Chondrocyte (in vitro differentiated cells): ENCODE results near the gene BTD. TPM values are rescaled to one million over a fixed set of nuclear protein-coding genes. Genes with fewer than 3 reads are reported as not detected.

ENCODE experiments used
- DNase-seq: peaks from one replicate; pipeline ENCODE4 v3.0.0; 2021; ENCODE audit warnings: mixed read lengths, low spot score
- H3K27ac Mint-ChIP-seq: one replicate; pipeline ENCODE4 v1.8.0; 2021; ENCODE audit warnings: mild to moderate bottlenecking, moderate library complexity, mixed read lengths; ENCODE audit not compliant: unreplicated experiment
- H3K27me3 Mint-ChIP-seq: 2 replicates; pipeline ENCODE4 v1.8.0; 2021; ENCODE audit warnings: low read depth, mixed read lengths
- H3K36me3 Mint-ChIP-seq: 2 replicates; pipeline ENCODE4 v1.8.0; 2021; ENCODE audit warnings: low read depth, mixed read lengths
- H3K4me1 Mint-ChIP-seq: 2 replicates; pipeline ENCODE4 v1.8.0; 2021; ENCODE audit warnings: low read depth, mild to moderate bottlenecking, mixed read lengths
- H3K4me3 Mint-ChIP-seq: one replicate; pipeline ENCODE4 v1.8.0; 2021; ENCODE audit warnings: mild to moderate bottlenecking, moderate library complexity, mixed read lengths; ENCODE audit not compliant: unreplicated experiment
- H3K9me3 Mint-ChIP-seq: 2 replicates; pipeline ENCODE4 v1.8.0; 2021; ENCODE audit warnings: low read depth, mixed read lengths
- CTCF ChIP-seq: fragments of 200-600 bp; sonication (generic); IDR thresholded peaks from 2 replicates; pipeline ENCODE4 v1.5.0; 2021; ENCODE audit warnings: antibody characterized with exemption, mild to moderate bottlenecking, moderate library complexity
- total RNA-seq: library from RNA; stranded (reverse); gene quantifications from 3 replicates; pipeline ENCODE4 v1.2.1, GENCODE V29; 2021

BTD gene
- total RNA-seq, 1 donor from 2014 or later = 19.2 TPM

- H3K4me1 Mint-ChIP-seq = peaks cover 10% of the 10 kb centered on the region
- H3K4me3 Mint-ChIP-seq = peak overlapping the region; percentile 39
- no peaks in the 10 kb centered on the region for H3K9me3 Mint-ChIP-seq
- DNase-seq = no peak
- TF ChIP-seq CTCF = no peak
- no peaks in the 10 kb centered on the region for H3K27me3 Mint-ChIP-seq
- H3K36me3 Mint-ChIP-seq = no peaks in the 10 kb centered on the region
- H3K27ac Mint-ChIP-seq = peak overlapping the region; percentile 83
Observed at GRCh38 chr3:15591242-15591641, 10.3 kb upstream of the BTD start.

GRCh38 chr3:15591928-15592327 lies 9.6 kb upstream of the BTD start:
- Mint-ChIP-seq H3K4me1 (peaks cover 5% of the 10 kb centered on the region), H3K9me3 (no peaks in the 10 kb centered on the region), H3K27ac (no peak overlapping the region), H3K27me3 (no peaks in the 10 kb centered on the region), H3K4me3 (no peak overlapping the region), H3K36me3 (peaks cover under 1% of the 10 kb centered on the region)
- TF ChIP-seq CTCF = no peak
- DNase-seq = no peak

GRCh38 chr3:15592968-15593367 lies 8.6 kb upstream of the BTD start:
- H3K27me3 Mint-ChIP-seq = no peaks in the 10 kb centered on the region
- TF ChIP-seq CTCF = no peak
- no peak overlapping the region for H3K27ac Mint-ChIP-seq
- DNase-seq = no peak
- H3K36me3 Mint-ChIP-seq = peaks cover 6% of the 10 kb centered on the region
- peaks cover 5% of the 10 kb centered on the region for H3K4me1 Mint-ChIP-seq
- no peaks in the 10 kb centered on the region for H3K9me3 Mint-ChIP-seq
- H3K4me3 Mint-ChIP-seq = no peak overlapping the region

GRCh38 chr3:15595955-15596354 lies 5.6 kb upstream of the BTD start:
- no peak for TF ChIP-seq CTCF
- Mint-ChIP-seq H3K27ac (no peak overlapping the region), H3K36me3 (peaks cover 17% of the 10 kb centered on the region)

GRCh38 chr3:15601046-15601398 lies 523 bp upstream of the BTD start:
- H3K36me3 Mint-ChIP-seq = peaks cover 17% of the 10 kb centered on the region
- H3K27ac Mint-ChIP-seq = peak overlapping the region; percentile 98
- no peak for DNase-seq
- no peaks in the 10 kb centered on the region for H3K27me3 Mint-ChIP-seq
- peak overlapping the region; percentile 98 for H3K4me3 Mint-ChIP-seq
- no peaks in the 10 kb centered on the region for H3K9me3 Mint-ChIP-seq
- no peak for TF ChIP-seq CTCF
- peaks cover 31% of the 10 kb centered on the region for H3K4me1 Mint-ChIP-seq

More at GRCh38 chr3:15595955-15596354, 5.6 kb upstream of the BTD start:
- Mint-ChIP-seq H3K4me1 (peaks cover 22% of the 10 kb centered on the region), H3K4me3 (no peak overlapping the region), H3K9me3 (no peaks in the 10 kb centered on the region), H3K27me3 (no peaks in the 10 kb centered on the region)
- no peak for DNase-seq
